Ishikawa (cell line): ENCODE measurements around the gene TAF10.

Experiments used
- CEBPB ChIP-seq: IDR thresholded peaks from 2 replicates; pipeline ENCODE4 v1.6.1; 2012
- CREB1 ChIP-seq: IDR thresholded peaks from 2 replicates; pipeline ENCODE4 v1.6.1; 2012; ENCODE audit warnings: low read depth
- EGR1 ChIP-seq: IDR thresholded peaks from 2 replicates; pipeline ENCODE4 v1.6.1; 2012
- EP300 ChIP-seq: IDR thresholded peaks from 2 replicates; pipeline ENCODE4 v1.6.1; 2012; ENCODE audit warnings: borderline replicate concordance
- FOXM1 ChIP-seq: IDR thresholded peaks from 2 replicates; pipeline ENCODE4 v1.6.1; 2012; ENCODE audit warnings: low read depth, borderline replicate concordance
- NFIC ChIP-seq: IDR thresholded peaks from 2 replicates; pipeline ENCODE4 v1.6.1; 2012
- RAD21 ChIP-seq: IDR thresholded peaks from 2 replicates; pipeline ENCODE4 v1.6.1; 2012; ENCODE audit warnings: low read depth
- TAF1 ChIP-seq: IDR thresholded peaks from 2 replicates; pipeline ENCODE4 v1.6.1; 2012; ENCODE audit warnings: low read depth, mild to moderate bottlenecking
- TCF12 ChIP-seq: IDR thresholded peaks from 2 replicates; pipeline ENCODE4 v1.6.1; 2012; ENCODE audit warnings: low read depth
- TEAD4 ChIP-seq: IDR thresholded peaks from 2 replicates; pipeline ENCODE4 v1.6.1; 2012
- YY1 ChIP-seq: IDR thresholded peaks from 2 replicates; pipeline ENCODE4 v1.6.1; 2012; ENCODE audit warnings: low read depth
- ZBTB7A ChIP-seq: IDR thresholded peaks from 2 replicates; pipeline ENCODE4 v1.6.1; 2012; ENCODE audit warnings: low read depth
- TF ChIP-seq, protein P1 (sequence below): IDR thresholded peaks from 2 replicates; pipeline ENCODE4 v1.6.1; 2012
- TF ChIP-seq, protein P2 (sequence below): IDR thresholded peaks from 2 replicates; pipeline ENCODE4 v1.6.1; 2012
- TF ChIP-seq, protein P3 (sequence below): IDR thresholded peaks from 2 replicates; pipeline ENCODE4 v1.6.1; 2012; ENCODE audit warnings: low read depth, mild to moderate bottlenecking

The TAF10 gene

DNA sequence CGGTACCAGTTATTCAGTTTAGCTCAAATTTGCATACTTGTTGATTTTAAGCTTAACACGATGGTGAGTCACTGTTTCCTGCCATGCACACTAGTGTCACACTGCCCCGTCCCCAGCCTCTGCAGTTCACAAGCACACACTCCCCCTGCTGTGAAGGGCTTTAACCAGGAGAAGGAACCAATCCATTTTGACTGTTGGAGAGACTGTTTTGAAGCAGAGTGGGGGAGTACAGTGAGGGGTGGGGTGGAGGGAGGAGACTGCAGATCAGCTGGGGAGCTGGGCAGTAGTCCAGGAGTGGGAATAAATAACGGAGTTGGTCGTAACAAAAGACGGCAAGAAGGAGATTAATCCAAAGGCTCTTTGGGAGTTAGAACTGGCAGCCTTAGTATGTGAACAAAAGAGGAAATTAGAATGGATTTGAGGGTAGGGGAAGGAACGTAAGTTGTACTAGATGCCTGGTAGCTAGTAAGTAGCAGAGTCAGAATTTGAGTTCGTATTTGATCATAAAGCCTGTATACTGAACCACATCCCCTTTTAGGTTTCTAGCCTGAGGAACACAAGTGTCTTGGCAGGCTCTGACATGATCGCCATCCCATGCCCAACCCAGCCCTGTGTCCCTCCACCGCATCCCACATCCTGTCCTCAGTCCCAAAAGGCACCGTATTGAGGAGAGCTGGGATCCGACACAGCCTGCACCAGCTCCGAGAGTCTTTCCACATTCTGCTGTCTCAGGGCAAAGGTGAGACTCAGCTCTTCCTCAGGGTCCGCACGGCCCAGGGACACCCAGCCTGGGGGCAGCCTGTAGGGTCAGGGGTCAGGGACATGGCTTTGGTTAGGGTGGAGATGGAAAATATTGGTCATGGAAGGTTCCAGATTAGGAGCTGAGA is 6.3 kb upstream of the TAF10 start:
- no peak for TF ChIP-seq TCF12
- TF ChIP-seq ZBTB7A = no peak
- TF ChIP-seq CEBPB = no peak
- no peak for TF ChIP-seq CREB1
- TF ChIP-seq EP300 = no peak

DNA sequence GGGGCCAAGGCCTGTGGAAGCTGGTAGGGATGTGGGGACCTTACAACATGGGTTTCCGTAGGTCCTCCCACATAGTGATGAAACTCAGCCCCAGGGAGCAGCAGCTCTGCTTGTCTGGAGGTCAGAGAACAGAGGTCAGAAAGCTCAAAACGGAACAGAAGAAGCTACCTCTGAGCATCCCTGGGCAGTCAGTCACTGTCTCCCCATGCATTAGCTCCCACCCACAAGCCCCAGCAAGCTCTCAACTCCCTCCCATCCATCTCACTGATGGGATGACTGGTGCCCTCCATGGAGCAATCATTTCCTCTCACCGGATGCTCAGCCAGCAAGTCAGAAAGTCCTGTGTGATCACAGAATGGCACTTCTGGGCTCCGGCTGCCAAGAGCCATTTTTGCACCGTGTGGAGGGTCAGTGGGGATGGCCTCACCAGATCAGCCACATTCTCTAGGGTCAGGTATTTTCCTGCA is 5.3 kb upstream of the TAF10 start:
- TF ChIP-seq, protein P1, sequence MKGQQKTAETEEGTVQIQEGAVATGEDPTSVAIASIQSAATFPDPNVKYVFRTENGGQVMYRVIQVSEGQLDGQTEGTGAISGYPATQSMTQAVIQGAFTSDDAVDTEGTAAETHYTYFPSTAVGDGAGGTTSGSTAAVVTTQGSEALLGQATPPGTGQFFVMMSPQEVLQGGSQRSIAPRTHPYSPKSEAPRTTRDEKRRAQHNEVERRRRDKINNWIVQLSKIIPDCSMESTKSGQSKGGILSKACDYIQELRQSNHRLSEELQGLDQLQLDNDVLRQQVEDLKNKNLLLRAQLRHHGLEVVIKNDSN = no peak
- TF ChIP-seq TAF1 = no peak
- no peak for TF ChIP-seq NFIC
- no peak for TF ChIP-seq TCF12

DNA sequence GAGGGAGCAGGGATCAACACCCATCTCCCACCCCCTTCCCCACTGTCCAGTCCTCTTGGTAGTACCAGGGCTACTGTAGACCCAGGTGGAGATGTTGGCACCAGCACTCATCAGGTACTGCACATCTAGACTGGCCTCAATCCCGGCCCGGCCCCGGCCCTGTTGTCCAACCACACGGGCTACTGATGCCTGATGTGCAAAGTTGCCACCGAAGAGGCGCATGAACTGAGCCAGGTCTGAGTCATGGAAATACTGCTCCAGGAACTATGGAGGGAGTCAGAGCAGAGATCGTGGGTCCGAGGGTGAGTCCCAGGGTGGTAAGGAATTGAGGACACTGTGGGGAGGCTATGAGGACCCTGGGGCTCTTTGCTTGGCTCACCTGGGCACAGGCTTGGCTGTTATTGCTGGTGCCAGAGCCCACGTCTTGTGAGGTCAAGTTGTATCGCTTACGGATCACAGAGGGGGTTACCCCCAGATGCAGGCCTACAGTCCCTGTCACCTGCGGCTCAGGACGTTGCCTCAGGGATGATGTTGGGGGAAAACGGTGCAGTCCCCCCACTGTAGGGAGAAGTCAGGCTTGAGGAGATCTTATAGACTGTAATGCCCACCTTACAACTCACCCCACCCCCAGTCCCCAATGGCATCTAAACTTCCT is 4.7 kb upstream of the TAF10 start:
- TF ChIP-seq CEBPB (no peak), ZBTB7A (no peak), EP300 (no peak), TAF1 (no peak), RAD21 (no peak), YY1 (no peak), TCF12 (no peak), FOXM1 (no peak), TEAD4 (no peak)
- TF ChIP-seq, protein P1 = no peak
- TF ChIP-seq, protein P2, sequence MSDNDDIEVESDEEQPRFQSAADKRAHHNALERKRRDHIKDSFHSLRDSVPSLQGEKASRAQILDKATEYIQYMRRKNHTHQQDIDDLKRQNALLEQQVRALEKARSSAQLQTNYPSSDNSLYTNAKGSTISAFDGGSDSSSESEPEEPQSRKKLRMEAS = no peak
- TF ChIP-seq, protein P3, sequence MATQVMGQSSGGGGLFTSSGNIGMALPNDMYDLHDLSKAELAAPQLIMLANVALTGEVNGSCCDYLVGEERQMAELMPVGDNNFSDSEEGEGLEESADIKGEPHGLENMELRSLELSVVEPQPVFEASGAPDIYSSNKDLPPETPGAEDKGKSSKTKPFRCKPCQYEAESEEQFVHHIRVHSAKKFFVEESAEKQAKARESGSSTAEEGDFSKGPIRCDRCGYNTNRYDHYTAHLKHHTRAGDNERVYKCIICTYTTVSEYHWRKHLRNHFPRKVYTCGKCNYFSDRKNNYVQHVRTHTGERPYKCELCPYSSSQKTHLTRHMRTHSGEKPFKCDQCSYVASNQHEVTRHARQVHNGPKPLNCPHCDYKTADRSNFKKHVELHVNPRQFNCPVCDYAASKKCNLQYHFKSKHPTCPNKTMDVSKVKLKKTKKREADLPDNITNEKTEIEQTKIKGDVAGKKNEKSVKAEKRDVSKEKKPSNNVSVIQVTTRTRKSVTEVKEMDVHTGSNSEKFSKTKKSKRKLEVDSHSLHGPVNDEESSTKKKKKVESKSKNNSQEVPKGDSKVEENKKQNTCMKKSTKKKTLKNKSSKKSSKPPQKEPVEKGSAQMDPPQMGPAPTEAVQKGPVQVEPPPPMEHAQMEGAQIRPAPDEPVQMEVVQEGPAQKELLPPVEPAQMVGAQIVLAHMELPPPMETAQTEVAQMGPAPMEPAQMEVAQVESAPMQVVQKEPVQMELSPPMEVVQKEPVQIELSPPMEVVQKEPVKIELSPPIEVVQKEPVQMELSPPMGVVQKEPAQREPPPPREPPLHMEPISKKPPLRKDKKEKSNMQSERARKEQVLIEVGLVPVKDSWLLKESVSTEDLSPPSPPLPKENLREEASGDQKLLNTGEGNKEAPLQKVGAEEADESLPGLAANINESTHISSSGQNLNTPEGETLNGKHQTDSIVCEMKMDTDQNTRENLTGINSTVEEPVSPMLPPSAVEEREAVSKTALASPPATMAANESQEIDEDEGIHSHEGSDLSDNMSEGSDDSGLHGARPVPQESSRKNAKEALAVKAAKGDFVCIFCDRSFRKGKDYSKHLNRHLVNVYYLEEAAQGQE = no peak

DNA sequence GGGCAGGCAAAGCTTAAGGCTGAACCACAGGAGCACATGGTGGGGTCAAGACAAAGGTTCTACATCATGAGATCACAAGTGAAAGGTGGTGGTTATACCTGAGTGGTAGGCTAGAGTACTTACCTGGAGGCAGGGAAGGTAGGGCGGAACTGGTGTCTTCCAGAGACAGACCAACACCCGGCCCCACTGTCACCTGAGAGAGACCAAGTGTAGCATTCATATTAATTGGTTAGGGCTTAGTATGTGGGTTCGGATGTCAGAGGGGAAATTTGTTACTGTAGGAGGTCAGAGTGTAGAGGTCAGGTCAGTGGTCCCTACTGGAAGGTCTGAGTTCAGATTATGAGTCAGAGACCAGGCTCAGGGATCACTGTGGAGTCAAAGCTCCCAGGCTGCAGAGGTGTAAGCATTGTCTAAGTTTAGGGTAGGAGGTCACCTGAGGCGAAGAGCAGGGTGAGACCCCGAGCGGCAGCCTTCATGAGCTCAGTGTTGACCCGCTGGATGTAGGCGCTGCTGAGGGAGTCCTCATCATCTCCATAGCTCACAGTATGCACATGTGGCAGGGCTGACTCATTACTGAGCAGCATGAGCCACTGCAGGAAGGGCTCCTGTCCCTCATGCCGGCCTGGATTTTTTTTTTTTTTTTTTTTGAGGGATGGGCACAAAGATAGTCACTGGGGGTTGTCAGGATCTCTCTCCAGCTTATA is 4.0 kb upstream of the TAF10 start:
- TF ChIP-seq ZBTB7A (no peak), RAD21 (no peak), EGR1 (no peak), CREB1 (no peak), TAF1 (no peak), TCF12 (no peak), CEBPB (no peak), EP300 (no peak), FOXM1 (no peak), TEAD4 (no peak), NFIC (no peak), YY1 (no peak)
- TF ChIP-seq, protein P1 = no peak
- TF ChIP-seq, protein P3 = no peak
- TF ChIP-seq, protein P2 = no peak

DNA sequence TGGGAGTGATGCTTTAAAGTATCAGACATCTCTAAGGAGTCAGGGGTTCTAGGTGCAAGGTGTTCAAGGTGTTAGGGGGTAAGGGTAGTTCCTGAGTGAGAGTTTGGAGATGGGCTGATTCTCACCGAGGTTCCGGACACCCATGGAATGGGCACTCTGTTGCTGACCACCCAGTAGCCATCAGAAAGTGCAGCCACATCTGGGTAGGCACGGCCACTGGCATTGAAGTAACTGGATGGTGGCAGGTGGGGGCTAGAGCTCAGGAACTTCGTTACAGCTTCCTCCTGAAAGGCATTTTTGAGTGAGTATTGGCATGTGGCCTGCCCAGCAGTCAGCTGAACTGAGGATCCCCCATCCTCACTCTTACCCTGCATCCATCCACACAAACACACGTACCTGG is 3.0 kb upstream of the TAF10 start:
- TF ChIP-seq TAF1 (no peak), NFIC (no peak), EGR1 (no peak), FOXM1 (no peak)
- TF ChIP-seq, protein P3 = no peak
